ENCODE measurements around the gene SUMO3. TPM values are rescaled to one million over a fixed set of nuclear protein-coding genes. Genes with fewer than 3 reads are reported as not detected.

SUMO3 gene
- total RNA-seq, 2 experiments from 2014 or later = 86.5 to 89.0 TPM

GRCh38 chr21:44816761-44817505 lies 929 bp downstream of the SUMO3 start:
- H3K27ac Mint-ChIP-seq = no peak overlapping the region
- POLR2A ChIA-PET = interaction anchor here (0.6 to 3.6 kb wide), 10 partner anchors 10 to 478 kb away, joined by 3 to 16 read pairs (median 5); partner anchors contain the start of genes CFAP410, PTTG1IP and UBE2G2
- peaks cover 13% of the 10 kb centered on the region for H3K36me3 Mint-ChIP-seq (ENCODE audit: low read depth)
- peak overlapping the region; percentile 68 for H3K4me3 Mint-ChIP-seq
- DNase-seq = no peak
- peaks cover 5% of the 10 kb centered on the region for H3K27me3 Mint-ChIP-seq
- peaks cover 23% of the 10 kb centered on the region for H3K4me1 Mint-ChIP-seq
- H3K9me3 Mint-ChIP-seq = peaks cover 3% of the 10 kb centered on the region
- CTCF ChIA-PET = interaction anchor here (1.0 to 1.7 kb wide), 5 partner anchors 16 to 75 kb away, joined by 3 to 18 read pairs (median 6); partner anchors contain the start of genes PTTG1IP and UBE2G2

- no peak for DNase-seq
- ChIA-PET CTCF (interaction anchor here (1.3 to 2.9 kb wide), 4 partner anchors 15 to 60 kb away, joined by 3 to 8 read pairs (median 6); partner anchors contain the start of genes PTTG1IP and UBE2G2), POLR2A (interaction anchor here (0.9 to 3.6 kb wide), 3 partner anchors 12 to 59 kb away, joined by 3 to 16 read pairs (median 6); partner anchors contain the start of gene PTTG1IP)
- Mint-ChIP-seq H3K4me1 (peaks cover 27% of the 10 kb centered on the region), H3K9me3 (no peaks in the 10 kb centered on the region), H3K27ac (no peak overlapping the region), H3K4me3 (peak overlapping the region; percentile 68), H3K36me3 (ENCODE audit: low read depth) (peaks cover 18% of the 10 kb centered on the region), H3K27me3 (peaks cover 5% of the 10 kb centered on the region)
Measured at GRCh38 chr21:44815852-44816628, 1.8 kb downstream of the SUMO3 start.

- no peak for DNase-seq
- H3K4me1 Mint-ChIP-seq = peaks cover 29% of the 10 kb centered on the region
- ChIA-PET POLR2A (interaction anchor here (0.9 to 3.6 kb wide), 4 partner anchors 11 to 60 kb away, joined by 3 to 16 read pairs (median 6); partner anchors contain the start of genes PTTG1IP and UBE2G2), CTCF (interaction anchor here (1.3 to 2.9 kb wide), 4 partner anchors 14 to 60 kb away, joined by 3 to 8 read pairs (median 6); partner anchors contain the start of genes PTTG1IP and UBE2G2)
- peaks cover 18% of the 10 kb centered on the region for H3K36me3 Mint-ChIP-seq (ENCODE audit: low read depth)
- H3K9me3 Mint-ChIP-seq = no peaks in the 10 kb centered on the region
- H3K27me3 Mint-ChIP-seq = peaks cover 5% of the 10 kb centered on the region
- H3K27ac Mint-ChIP-seq = no peak overlapping the region
- H3K4me3 Mint-ChIP-seq = no peak overlapping the region
Measured at GRCh38 chr21:44815225-44815624, 2.6 kb downstream of the SUMO3 start.

- no peak overlapping the region for H3K27ac Mint-ChIP-seq
- ChIA-PET CTCF (interaction anchor here (1.3 to 2.9 kb wide), 3 partner anchors 13 to 59 kb away, joined by 3 to 8 read pairs (median 4); partner anchors contain the start of genes PTTG1IP and UBE2G2), POLR2A (interaction anchor here (1.6 to 3.6 kb wide), 3 partner anchors 10 to 59 kb away, joined by 6 to 16 read pairs (median 7); partner anchors contain the start of genes PTTG1IP and UBE2G2)
- H3K4me3 Mint-ChIP-seq = no peak overlapping the region
- no peak for DNase-seq
- peaks cover 17% of the 10 kb centered on the region for H3K36me3 Mint-ChIP-seq (ENCODE audit: low read depth)
- H3K9me3 Mint-ChIP-seq = no peaks in the 10 kb centered on the region
- H3K4me1 Mint-ChIP-seq = peaks cover 29% of the 10 kb centered on the region
- peaks cover under 1% of the 10 kb centered on the region for H3K27me3 Mint-ChIP-seq
Measured at GRCh38 chr21:44814498-44815023, 3.3 kb downstream of the SUMO3 start.

- Mint-ChIP-seq H3K27me3 (no peaks in the 10 kb centered on the region), H3K9me3 (no peaks in the 10 kb centered on the region), H3K36me3 (ENCODE audit: low read depth) (peaks cover 23% of the 10 kb centered on the region), H3K4me1 (peaks cover 27% of the 10 kb centered on the region), H3K4me3 (no peak overlapping the region), H3K27ac (no peak overlapping the region)
- CTCF ChIA-PET = interaction anchor here (2.9 kb wide), 1 partner anchor 13 kb away, joined by 8 read pairs; the partner anchor contains the start of gene UBE2G2
- DNase-seq = no peak
- POLR2A ChIA-PET = interaction anchor here (1.7 to 3.6 kb wide), 2 partner anchors 9 to 12 kb away, joined by 7 to 16 read pairs; partner anchors contain the start of gene UBE2G2
Measured at GRCh38 chr21:44813727-44814126, 4.1 kb downstream of the SUMO3 start.

DNA sequence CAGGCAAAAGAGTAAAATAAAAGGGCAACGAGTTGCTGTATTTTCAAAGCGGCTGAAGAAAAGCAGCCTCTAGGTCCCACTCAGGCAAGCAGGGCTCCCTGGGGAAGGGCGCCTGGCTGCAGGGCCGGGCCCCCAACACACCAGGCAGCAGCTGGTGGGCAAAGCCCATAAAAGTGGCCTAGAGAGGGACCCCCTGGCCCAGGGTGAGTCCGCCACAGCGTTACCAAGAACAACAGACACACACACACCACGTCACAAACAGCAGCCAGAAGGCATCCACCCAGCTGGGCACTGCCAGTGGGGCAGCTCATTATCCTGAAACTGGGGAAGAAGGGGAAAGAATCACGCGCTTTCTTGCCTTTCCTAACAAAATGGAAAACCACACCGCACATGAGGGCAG lies 4.7 kb downstream of the SUMO3 start:
- Mint-ChIP-seq H3K4me1 (peaks cover 27% of the 10 kb centered on the region), H3K27ac (no peak overlapping the region), H3K27me3 (no peaks in the 10 kb centered on the region), H3K36me3 (ENCODE audit: low read depth) (peaks cover 23% of the 10 kb centered on the region), H3K9me3 (no peaks in the 10 kb centered on the region), H3K4me3 (no peak overlapping the region)
- no peak for DNase-seq
- ChIA-PET POLR2A (interaction anchor here (3.6 kb wide), 1 partner anchor 9 kb away, joined by 16 read pairs; no protein-coding TSS in a partner anchor), CTCF (interaction anchor here (2.9 kb wide), 1 partner anchor 12 kb away, joined by 8 read pairs; the partner anchor contains the start of gene UBE2G2)

GRCh38 chr21:44812640-44813039 lies 5.2 kb downstream of the SUMO3 start:
- DNase-seq = no peak
- H3K4me3 Mint-ChIP-seq = no peak overlapping the region
- peaks cover 23% of the 10 kb centered on the region for H3K36me3 Mint-ChIP-seq (ENCODE audit: low read depth)
- no peaks in the 10 kb centered on the region for H3K9me3 Mint-ChIP-seq
- no peak overlapping the region for H3K27ac Mint-ChIP-seq
- H3K27me3 Mint-ChIP-seq = no peaks in the 10 kb centered on the region
- POLR2A ChIA-PET = no interaction called here
- peaks cover 27% of the 10 kb centered on the region for H3K4me1 Mint-ChIP-seq
- CTCF ChIA-PET = interaction anchor here (0.6 kb wide), 1 partner anchor 14 kb away, joined by 3 read pairs; no protein-coding TSS in a partner anchor

DNA sequence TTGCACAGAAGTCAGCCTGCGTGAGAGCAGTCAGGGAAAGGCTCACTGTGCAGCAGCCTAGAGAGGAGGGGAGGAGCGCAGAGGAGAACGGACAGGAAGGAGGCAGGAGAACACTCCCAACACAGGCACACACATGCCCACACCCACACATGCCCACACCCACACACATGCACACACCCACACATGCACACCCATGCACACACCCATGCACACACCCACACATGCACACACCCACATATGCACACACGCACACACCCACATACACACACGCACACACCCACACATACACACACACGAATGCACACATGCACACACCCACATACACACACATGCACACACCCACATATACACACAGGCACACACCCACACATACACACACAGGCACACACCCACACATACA lies 7.1 kb downstream of the SUMO3 start:
- Mint-ChIP-seq H3K27me3 (no peaks in the 10 kb centered on the region), H3K27ac (no peak overlapping the region), H3K4me3 (no peak overlapping the region), H3K9me3 (no peaks in the 10 kb centered on the region), H3K4me1 (peaks cover 12% of the 10 kb centered on the region), H3K36me3 (ENCODE audit: low read depth) (peaks cover 37% of the 10 kb centered on the region)
- no peak for DNase-seq
- POLR2A ChIA-PET = no interaction called here
- CTCF ChIA-PET = no interaction called here

GRCh38 chr21:44805859-44806258 lies 12.0 kb downstream of the SUMO3 start:
- ChIA-PET POLR2A (interaction anchor here (0.8 to 3.7 kb wide), 3 partner anchors 9 to 70 kb away, joined by 4 to 16 read pairs (median 5); partner anchors contain the start of gene SUMO3), CTCF (interaction anchor here (1.8 kb wide), 1 partner anchor 126 kb away, joined by 4 read pairs; no protein-coding TSS in a partner anchor)
- Mint-ChIP-seq H3K27ac (no peak overlapping the region), H3K9me3 (no peaks in the 10 kb centered on the region), H3K36me3 (ENCODE audit: low read depth) (peaks cover 48% of the 10 kb centered on the region), H3K4me3 (no peak overlapping the region), H3K27me3 (no peaks in the 10 kb centered on the region), H3K4me1 (peaks cover 14% of the 10 kb centered on the region)
- no peak for DNase-seq

DNA sequence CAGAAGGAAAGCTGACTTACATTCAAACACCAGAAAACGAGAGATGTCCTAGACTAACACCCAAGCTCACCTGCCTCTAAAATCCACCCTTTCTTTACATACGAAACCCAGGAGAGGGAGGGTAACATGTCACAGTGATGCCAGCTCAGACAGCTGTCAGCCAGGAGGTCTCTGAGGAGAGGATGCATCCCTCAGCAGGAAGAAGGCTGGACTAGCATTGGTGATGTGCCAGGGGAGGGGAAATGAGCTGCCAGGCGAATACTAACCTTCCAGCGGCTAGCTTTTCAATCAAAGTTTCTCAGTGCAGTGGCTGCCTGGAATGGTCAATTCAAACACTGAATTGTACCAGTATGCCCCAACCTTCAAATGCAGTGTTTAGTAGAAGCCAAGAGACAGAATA lies 12.6 kb downstream of the SUMO3 start:
- Mint-ChIP-seq H3K4me1 (peaks cover 19% of the 10 kb centered on the region), H3K27me3 (no peaks in the 10 kb centered on the region), H3K36me3 (ENCODE audit: low read depth) (peaks cover 47% of the 10 kb centered on the region), H3K27ac (no peak overlapping the region), H3K9me3 (no peaks in the 10 kb centered on the region), H3K4me3 (no peak overlapping the region)
- DNase-seq = no peak
- CTCF ChIA-PET = interaction anchor here (1.2 kb wide), 1 partner anchor 127 kb away, joined by 3 read pairs; no protein-coding TSS in a partner anchor
- POLR2A ChIA-PET = interaction anchor here (1.4 to 3.7 kb wide), 2 partner anchors 10 to 12 kb away, joined by 5 to 16 read pairs; partner anchors contain the start of gene SUMO3

DNA sequence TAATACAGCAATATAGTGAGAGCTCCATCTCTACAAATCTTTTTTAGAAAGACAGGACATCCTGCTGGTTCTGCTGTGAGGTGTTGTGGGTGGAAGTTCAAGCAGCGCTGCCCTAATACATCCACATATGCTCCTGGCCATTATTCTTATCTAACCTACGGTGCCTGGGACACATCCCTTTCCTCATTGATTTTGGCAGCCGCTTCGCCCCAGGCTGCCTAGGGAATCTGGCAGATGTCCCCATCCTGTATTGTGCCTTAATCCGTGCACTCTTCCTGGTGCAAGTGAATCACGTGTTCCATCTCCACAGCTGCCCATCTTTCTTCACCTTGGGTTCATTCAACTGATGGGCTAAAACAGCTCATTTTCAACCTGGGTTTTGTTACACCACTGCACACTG lies 13.1 kb downstream of the SUMO3 start:
- DNase-seq = no peak
- no peaks in the 10 kb centered on the region for H3K27me3 Mint-ChIP-seq
- H3K4me3 Mint-ChIP-seq = no peak overlapping the region
- H3K36me3 Mint-ChIP-seq (ENCODE audit: low read depth) = peaks cover 45% of the 10 kb centered on the region
- ChIA-PET CTCF (interaction anchor here (1.2 kb wide), 1 partner anchor 127 kb away, joined by 3 read pairs; no protein-coding TSS in a partner anchor), POLR2A (interaction anchor here (1.2 to 3.7 kb wide), 3 partner anchors 10 to 13 kb away, joined by 5 to 16 read pairs (median 5); partner anchors contain the start of gene SUMO3)
- H3K9me3 Mint-ChIP-seq = no peaks in the 10 kb centered on the region
- H3K27ac Mint-ChIP-seq = no peak overlapping the region
- H3K4me1 Mint-ChIP-seq = peaks cover 23% of the 10 kb centered on the region

- no peaks in the 10 kb centered on the region for H3K9me3 Mint-ChIP-seq
- H3K27me3 Mint-ChIP-seq = no peaks in the 10 kb centered on the region
- ChIA-PET POLR2A (interaction anchor here (1.1 to 5.9 kb wide), 5 partner anchors 10 to 128 kb away, joined by 4 to 76 read pairs (median 7); partner anchors contain the start of gene PTTG1IP), CTCF (interaction anchor here (1.0 to 6.1 kb wide), 3 partner anchors 10 to 293 kb away, joined by 3 to 84 read pairs (median 4); partner anchors contain the start of gene PTTG1IP)
- DNase-seq = no peak
- no peak overlapping the region for H3K27ac Mint-ChIP-seq
- H3K4me1 Mint-ChIP-seq = peaks cover 33% of the 10 kb centered on the region
- H3K4me3 Mint-ChIP-seq = no peak overlapping the region
- peaks cover 43% of the 10 kb centered on the region for H3K36me3 Mint-ChIP-seq (ENCODE audit: low read depth)
Measured at GRCh38 chr21:44803651-44804050, 14.2 kb downstream of the SUMO3 start.

Data from activated CD4-positive, alpha-beta memory T cell treated with anti-CD3 and anti-CD28 coated beads, Interleukin-2, amount 10 ng/mL, durations not matched to agents 7 days and 5 days (primary cell).